Spleen (tissue), 11 donors: ENCODE data around the gene FAM83F. TPM values are rescaled to one million over a fixed set of nuclear protein-coding genes. Genes with fewer than 3 reads are reported as not detected.

Experiments used
- DNase-seq: peaks from one replicate; pipeline ENCODE4 v3.0.0-alpha.2; 2020
- H3K27ac ChIP-seq, 8 donors: fragments of 200-600 bp; sonication (generic) in 7 of 8; 1 replicate in 4 of 8; 2 replicates in 4 of 8; pipeline versions ENCODE4 v1.5.0 to v1.8.0; 2016 to 2021; ENCODE audit warnings: inconsistent platforms in 4 of 8, mild to moderate bottlenecking in 4 of 8, moderate library complexity in 1 of 8
- H3K27me3 ChIP-seq, 7 donors: fragments of 200-600 bp; sonication (generic) in 6 of 7; replicated peaks in 1 of 7; 1 replicate in 4 of 7; 2 replicates in 3 of 7; pipeline versions ENCODE4 v1.5.0 to v1.8.0; 2016 to 2021; ENCODE audit warnings: inconsistent platforms in 3 of 7, mild to moderate bottlenecking in 1 of 7
- H3K36me3 ChIP-seq, 6 donors: fragments of 200-600 bp; sonication (generic) in 5 of 6; 1 replicate in 4 of 6; 2 replicates in 2 of 6; pipeline versions ENCODE4 v1.5.0 to v1.8.0; 2016 to 2021; ENCODE audit warnings: inconsistent platforms in 2 of 6
- H3K4me1 ChIP-seq, 6 donors: fragments of 200-600 bp; sonication (generic) in 5 of 6; 1 replicate in 3 of 6; 2 replicates in 3 of 6; pipeline versions ENCODE4 v1.5.0 to v1.8.0; 2016 to 2021; ENCODE audit warnings: inconsistent platforms in 3 of 6
- H3K4me3 ChIP-seq, 8 donors: fragments of 200-600 bp; sonication (generic) in 7 of 8; 1 replicate in 4 of 8; 2 replicates in 4 of 8; pipeline versions ENCODE4 v1.5.0 to v1.8.0; 2016 to 2021; ENCODE audit warnings: inconsistent platforms in 4 of 8, mild to moderate bottlenecking in 4 of 8, moderate library complexity in 2 of 8
- H3K9me3 ChIP-seq, 8 donors: fragments of 200-600 bp; sonication (generic) in 7 of 8; 1 replicate in 4 of 8; 2 replicates in 4 of 8; pipeline versions ENCODE4 v1.5.0 to v1.8.0; 2016 to 2021; ENCODE audit warnings: inconsistent platforms in 4 of 8
- CTCF ChIP-seq, 11 experiments: fragments of 200-600 bp in 7 of 11; fragments of 450-650 bp in 4 of 11; sonication (generic) in 4 of 11; IDR thresholded peaks in 8 of 11; conservative IDR thresholded peaks in 3 of 11; 1 replicate in 7 of 11; 2 replicates in 4 of 11; pipeline versions ENCODE4 v1.4.0 to v1.8.0; 2016 to 2021; ENCODE audit warnings: antibody characterized with exemption in 11 of 11, inconsistent platforms in 4 of 11, mild to moderate bottlenecking in 1 of 11
- POLR2A ChIP-seq, 3 donors: fragments of 450-650 bp; IDR thresholded peaks; one replicate each; pipeline ENCODE4 v1.5.1; 2017; ENCODE audit warnings: antibody characterized with exemption in 3 of 3, mild to moderate bottlenecking in 1 of 3
- POLR2AphosphoS5 ChIP-seq, 3 donors: sonication (generic); formaldehyde crosslinking; IDR thresholded peaks; one replicate each; pipeline ENCODE4 v1.5.1; 2017; ENCODE audit warnings: antibody characterized with exemption in 3 of 3
- WGBS, 5 donors: extraction: QIAGEN DNeasy Blood & Tissue Kit in 3 of 5; methylation state at CpG; one replicate each; pipeline versions ENCODE4 v1.1.5 to v1.1.7; 2013 to 2018; 5-methylcytosine and 5-hydroxymethylcytosine counted together
- intact Hi-C: fragments of 100-400 bp; cut with DNase I; formaldehyde crosslinking; loops from one replicate; pipeline ENCODE4 v1.15.0; 2023; ENCODE audit warnings: low total_unique reads
- polyA plus RNA-seq, 3 donors: library from polyadenylated mRNA; stranded (reverse); fragments of 200-250 nt; gene quantifications; one replicate each; pipeline ENCODE4 v1.2.1, GENCODE V29; 2013
- total RNA-seq, 7 donors: library from RNA; depleted of rRNA in 3 of 7; stranded (reverse); fragments of >200 nt in 3 of 7; fragmentation: NEBNext Ultra II Directional in 4 of 7; extraction: Animal tissue kit (Norgen Biotek cat#: 25700) in 4 of 7; gene quantifications; one replicate each; pipeline versions ENCODE4 v1.1.0 to v1.2.1, GENCODE V29; 2016 to 2021
- donor health status: healthy with polysubstance abuse.
- donor health status: DM: no; HTN: no; CAD: no; lungs with moderate emphysema.
- donor health status: DM: no; HTN: no; CAD: no.
- donor health status: Bipolar disorder and iron deficiency.
- donor health status: healthy.
- donor health status: DM: no; HTN: no; CAD: no.
- donor health status: DM: yes; HTN: yes; CAD: no.

Gene FAM83F
- total and polyA plus RNA-seq, 10 donors: 0.02 to 0.28 (median 0.12) TPM; not detected in 2

- no peak for DNase-seq
- H3K9me3 ChIP-seq: no peaks in the 10 kb centered on the region
- H3K27ac ChIP-seq: no peak overlapping the region
- H3K4me3 ChIP-seq: no peak overlapping the region
- no peaks in the 10 kb centered on the region for H3K36me3 ChIP-seq
- WGBS, 5 donors: 53 to 69% (median 56%) methylated on average over 23 to 24 of the region's 24 CpGs
- peaks cover 0 to 37% (median 6%) of the 10 kb centered on the region in 7 donors for H3K27me3 ChIP-seq
- no peak for TF ChIP-seq POLR2AphosphoS5 (IDR thresholded peaks at IDR 0.05)
- TF ChIP-seq CTCF (IDR thresholded peaks at IDR 0.05 in 8 of 11, conservative IDR thresholded peaks at IDR 0.05 in 3 of 11): no peak
- no peak for TF ChIP-seq POLR2A (IDR thresholded peaks at IDR 0.05)
- intact Hi-C loops: no loop called here
- peaks cover 0 to 35% (median 4%) of the 10 kb centered on the region in 6 donors for H3K4me1 ChIP-seq
These were observed 15.4 kb downstream of the FAM83F start for GRCh38 chr22:40009951-40010671.

GRCh38 chr22:40010746-40011145, 16.0 kb downstream of the FAM83F start:
- WGBS, 5 donors: 86 to 92% (median 90%) methylated on average over 5 to 6 of the region's 6 CpGs
- no peak for TF ChIP-seq POLR2AphosphoS5 (IDR thresholded peaks at IDR 0.05)
- TF ChIP-seq CTCF (IDR thresholded peaks at IDR 0.05 in 8 of 11, conservative IDR thresholded peaks at IDR 0.05 in 3 of 11): no peak
- no peak for TF ChIP-seq POLR2A (IDR thresholded peaks at IDR 0.05)
- Histone ChIP-seq H3K4me1 (peaks cover 0 to 35% (median 4%) of the 10 kb centered on the region in 6 donors), H3K9me3 (no peaks in the 10 kb centered on the region), H3K36me3 (no peaks in the 10 kb centered on the region), H3K4me3 (no peak overlapping the region), H3K27ac (no peak overlapping the region), H3K27me3 (peaks cover 0 to 37% (median 6%) of the 10 kb centered on the region in 7 donors)
- no peak for DNase-seq
- intact Hi-C loops: no loop called here

- Histone ChIP-seq H3K36me3 (no peaks in the 10 kb centered on the region), H3K27me3 (peaks cover 0 to 18% (median 4%) of the 10 kb centered on the region in 7 donors), H3K27ac (no peak overlapping the region), H3K9me3 (no peaks in the 10 kb centered on the region), H3K4me3 (no peak overlapping the region), H3K4me1 (peaks cover 0 to 5% (median under 1%) of the 10 kb centered on the region in 6 donors)
- 79 to 94% (median 86%) methylated on average over 5 of the region's 5 CpGs for WGBS, 5 donors
- no peak for TF ChIP-seq CTCF (IDR thresholded peaks at IDR 0.05 in 8 of 11, conservative IDR thresholded peaks at IDR 0.05 in 3 of 11)
- no peak for TF ChIP-seq POLR2A (IDR thresholded peaks at IDR 0.05)
- intact Hi-C loops: no loop called here
- no peak for DNase-seq
These were observed 20.0 kb downstream of the FAM83F start for GRCh38 chr22:40014667-40015248.

GRCh38 chr22:40015358-40015976, 20.7 kb downstream of the FAM83F start:
- TF ChIP-seq POLR2AphosphoS5 (IDR thresholded peaks at IDR 0.05) (no peak), POLR2A (IDR thresholded peaks at IDR 0.05) (no peak), CTCF (IDR thresholded peaks at IDR 0.05 in 8 of 11, conservative IDR thresholded peaks at IDR 0.05 in 3 of 11) (no peak)
- no peak for DNase-seq
- H3K4me3 ChIP-seq: no peak overlapping the region
- intact Hi-C loops: no loop called here
- no peaks in the 10 kb centered on the region for H3K4me1 ChIP-seq
- peaks cover 0 to 11% (median 0%) of the 10 kb centered on the region in 7 donors for H3K27me3 ChIP-seq
- 85 to 91% (median 89%) methylated on average over 10 of the region's 10 CpGs for WGBS, 5 donors
- no peaks in the 10 kb centered on the region for H3K36me3 ChIP-seq
- H3K9me3 ChIP-seq: no peaks in the 10 kb centered on the region
- H3K27ac ChIP-seq: no peak overlapping the region
